GM12801 (cell line): Measurements from ENCODE around the gene ZNF254.

Experiments
- CTCF ChIP-seq: IDR thresholded peaks from one replicate; pipeline ENCODE4 v1.5.1; 2011; ENCODE audit warnings: control low read depth; ENCODE audit not compliant: insufficient read length; ENCODE audit errors: extremely low read depth

ZNF254 gene

DNA sequence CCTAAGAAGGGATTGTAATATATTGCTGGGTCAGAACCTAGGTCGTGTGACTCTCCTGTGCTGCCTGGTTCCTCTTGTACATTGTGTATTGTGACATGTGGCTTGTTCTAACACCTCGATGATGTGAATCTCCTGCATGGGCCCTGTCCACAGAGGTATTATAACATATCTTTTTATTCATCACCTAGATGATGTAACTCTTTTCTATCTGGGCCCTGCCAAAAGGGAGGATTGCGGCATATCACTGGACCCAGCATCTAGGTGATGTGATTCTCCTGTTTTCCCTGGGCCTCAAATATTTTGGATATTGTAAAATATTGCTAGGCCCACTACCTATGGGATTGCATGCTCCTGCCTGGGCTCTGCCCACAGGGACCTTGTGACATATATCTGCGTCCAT lies 33.4 kb upstream of the ZNF254 start:
- TF ChIP-seq CTCF: no peak

DNA sequence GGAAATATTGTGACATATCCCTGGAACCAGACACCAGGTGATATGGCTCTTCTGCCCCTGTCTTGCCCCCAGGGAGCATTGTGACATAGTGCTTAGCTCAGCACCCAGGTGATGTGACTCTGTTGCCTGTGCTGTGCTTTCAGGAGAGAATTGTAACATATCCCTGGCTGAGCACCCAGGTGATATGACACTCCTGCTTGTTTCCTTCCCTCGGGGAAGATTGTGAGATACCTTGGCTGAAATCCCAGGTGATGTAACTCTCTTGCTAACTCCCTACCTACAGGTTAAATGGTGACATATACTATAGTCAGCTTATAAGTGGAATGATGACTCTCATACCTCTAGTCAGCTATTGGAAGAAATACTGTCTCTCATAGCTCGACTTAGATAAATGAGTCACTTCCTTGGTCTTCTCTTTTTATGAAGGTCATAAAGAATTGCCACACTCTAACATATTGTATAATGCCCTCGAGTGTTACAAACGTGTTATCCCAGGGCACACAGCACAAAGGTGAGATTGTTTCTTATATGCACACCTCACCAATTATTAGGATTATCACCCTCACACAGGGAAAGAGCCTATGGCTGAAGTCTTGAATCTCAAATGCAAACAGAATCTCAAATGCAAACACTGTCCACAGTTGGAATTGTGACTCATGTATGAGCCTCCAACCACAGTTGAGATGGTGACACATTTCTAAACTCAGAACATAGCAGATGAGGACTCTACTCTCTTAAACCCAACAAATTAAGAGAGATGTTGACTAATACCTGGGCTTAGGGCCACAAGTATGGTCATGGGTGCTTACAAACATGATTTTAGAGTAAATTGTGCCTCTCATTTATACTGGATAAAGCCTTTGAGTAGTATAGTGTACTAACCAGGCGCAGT lies 32.7 kb upstream of the ZNF254 start:
- TF ChIP-seq CTCF: no peak

GRCh38 chr19:24055548-24055947 lies 31.4 kb upstream of the ZNF254 start:
- no peak for TF ChIP-seq CTCF

- no peak for TF ChIP-seq CTCF
Measured at GRCh38 chr19:24057144-24057543, 29.8 kb upstream of the ZNF254 start.

GRCh38 chr19:24059563-24060295 lies 27.3 kb upstream of the ZNF254 start:
- TF ChIP-seq CTCF: no peak

- no peak for TF ChIP-seq CTCF
Measured at GRCh38 chr19:24060687-24061356, 26.2 kb upstream of the ZNF254 start.

GRCh38 chr19:24062190-24062589 lies 24.8 kb upstream of the ZNF254 start:
- no peak for TF ChIP-seq CTCF
